HFF-Myc (cell line): ENCODE measurements around the gene ACYP2.

Experiments used
- DNase-seq: peaks from one replicate; pipeline ENCODE4 v3.0.0-alpha.2; 2011; ENCODE audit warnings: low read depth; ENCODE audit errors: extremely low read depth
- H3K4me3 ChIP-seq: replicated peaks from 2 replicates; pipeline ENCODE4 v1.5.1; 2011; ENCODE audit warnings: low read depth, mild to moderate bottlenecking, control low read depth, low read length
- CTCF ChIP-seq: IDR thresholded peaks from 2 replicates; pipeline ENCODE4 v1.5.1; 2012; ENCODE audit warnings: mild to moderate bottlenecking, low read depth, low read length, control low read depth; ENCODE audit errors: missing control alignments

Gene ACYP2

GRCh38 chr2:54185105-54185504 is 69.7 kb downstream of the ACYP2 start:
- H3K4me3 ChIP-seq, result no peak overlapping the region
- no peak for TF ChIP-seq CTCF
- DNase-seq, result no peak

DNA sequence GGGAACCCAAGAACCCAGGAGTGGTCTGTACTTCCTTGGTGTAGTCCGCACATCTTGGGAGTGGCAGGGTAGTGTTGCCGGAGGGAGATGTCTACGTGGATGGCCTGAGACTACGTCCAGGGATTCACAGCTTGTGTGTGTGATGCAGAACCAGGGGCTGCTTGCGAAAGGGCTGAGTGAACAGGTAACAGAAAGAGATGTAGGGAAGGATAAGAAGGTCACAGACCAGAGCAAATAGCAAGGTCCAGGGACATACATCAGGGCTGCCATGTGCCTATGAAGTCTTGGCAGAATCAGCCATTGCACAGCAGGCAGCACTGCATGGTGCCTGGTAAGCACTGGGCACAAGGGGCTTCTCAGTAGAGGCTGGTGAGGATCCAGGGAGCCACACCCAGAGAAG is 71.9 kb downstream of the ACYP2 start:
- no peak overlapping the region for H3K4me3 ChIP-seq
- no peak for DNase-seq
- no peak for TF ChIP-seq CTCF

DNA sequence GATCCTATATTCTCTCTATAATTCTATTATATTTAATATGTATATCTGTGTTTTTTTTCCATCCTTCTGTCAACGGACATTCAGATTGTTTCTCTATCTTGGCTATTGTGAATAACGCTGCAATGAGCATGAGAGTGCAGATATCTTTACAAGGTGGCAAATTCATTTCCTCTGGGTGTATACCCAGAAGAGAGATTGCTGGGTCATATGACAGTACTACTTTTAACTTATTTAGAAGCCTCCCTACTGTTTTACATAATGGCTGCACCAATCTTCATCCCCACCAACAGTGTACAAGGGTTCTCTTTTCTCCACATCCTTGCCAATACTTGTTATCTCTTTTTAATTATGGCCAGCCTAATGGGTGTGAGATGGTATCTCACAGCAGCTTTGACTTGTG is 74.1 kb downstream of the ACYP2 start:
- DNase-seq, result no peak
- TF ChIP-seq CTCF, result no peak
- H3K4me3 ChIP-seq, result no peak overlapping the region

GRCh38 chr2:54191361-54192135 is 76.1 kb downstream of the ACYP2 start:
- no peak for DNase-seq
- no peak overlapping the region for H3K4me3 ChIP-seq
- no peak for TF ChIP-seq CTCF

- no peak for DNase-seq
- no peak for TF ChIP-seq CTCF
- H3K4me3 ChIP-seq, result no peak overlapping the region
Measured at GRCh38 chr2:54194761-54195750, 79.6 kb downstream of the ACYP2 start.

GRCh38 chr2:54196646-54197045 is 81.2 kb downstream of the ACYP2 start:
- no peak for DNase-seq
- no peak overlapping the region for H3K4me3 ChIP-seq
- TF ChIP-seq CTCF, result no peak
